ENCODE data around the gene LIN37. TPM values are rescaled to one million over a fixed set of nuclear protein-coding genes. Genes with fewer than 3 reads are reported as not detected.

The LIN37 gene
- total and polyA plus RNA-seq, 9 of the 15 experiments (the other 6 are each of a cell fraction or from before 2014, with no cell fraction given): 1.2 to 12.5 (median 8.6) TPM

DNA sequence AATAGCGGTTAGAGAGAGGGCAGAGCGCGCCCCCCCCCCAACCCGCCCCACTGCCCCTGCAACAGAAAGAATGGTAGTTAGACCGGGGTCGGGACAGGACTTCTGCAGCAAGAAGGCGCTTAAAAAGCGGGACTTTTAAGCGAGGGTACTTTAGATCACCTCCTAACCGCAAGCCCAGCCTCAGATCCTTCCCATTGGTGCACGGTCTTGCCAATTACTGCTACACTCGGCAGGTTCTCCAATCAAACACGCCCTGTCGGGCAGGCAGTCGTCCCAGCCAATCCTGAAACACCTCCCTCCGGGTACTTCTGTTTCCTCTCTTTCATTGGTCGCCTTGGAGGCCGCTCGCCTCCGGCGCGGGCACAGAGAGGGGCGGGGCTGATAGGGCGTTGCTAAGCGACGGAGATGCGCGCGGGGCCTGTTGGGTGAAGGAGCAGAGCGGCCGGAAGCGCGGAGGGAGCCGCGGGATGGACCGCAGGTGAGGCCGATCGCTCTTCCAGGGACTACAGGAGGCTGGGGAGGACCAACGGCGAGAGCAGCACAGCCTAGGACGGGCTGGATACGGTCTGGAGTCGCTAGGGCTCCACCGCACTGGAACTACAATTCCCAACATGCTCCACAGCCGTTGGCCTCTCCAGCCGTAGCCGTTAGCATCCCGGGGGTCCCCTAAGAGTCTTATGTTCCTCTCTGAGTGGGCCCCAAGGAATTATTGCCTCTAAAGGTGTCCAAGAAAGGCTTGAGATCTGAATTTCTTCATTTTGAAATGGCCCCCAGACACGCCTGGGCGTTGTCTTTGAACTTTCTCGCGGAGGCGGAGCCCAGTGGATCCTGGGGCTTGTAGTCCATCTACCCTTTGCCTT lies 9.6 kb downstream of the LIN37 start, which contains the start of gene PROSER3 (continued):
- TF ChIP-seq MAZ (CRISPR knock-in tag; conservative IDR thresholded peaks at IDR 0.05 in 1 of 2, IDR thresholded peaks at IDR 0.05 in 1 of 2): peak; percentile 62 to 77
- TF ChIP-seq, protein P1, sequence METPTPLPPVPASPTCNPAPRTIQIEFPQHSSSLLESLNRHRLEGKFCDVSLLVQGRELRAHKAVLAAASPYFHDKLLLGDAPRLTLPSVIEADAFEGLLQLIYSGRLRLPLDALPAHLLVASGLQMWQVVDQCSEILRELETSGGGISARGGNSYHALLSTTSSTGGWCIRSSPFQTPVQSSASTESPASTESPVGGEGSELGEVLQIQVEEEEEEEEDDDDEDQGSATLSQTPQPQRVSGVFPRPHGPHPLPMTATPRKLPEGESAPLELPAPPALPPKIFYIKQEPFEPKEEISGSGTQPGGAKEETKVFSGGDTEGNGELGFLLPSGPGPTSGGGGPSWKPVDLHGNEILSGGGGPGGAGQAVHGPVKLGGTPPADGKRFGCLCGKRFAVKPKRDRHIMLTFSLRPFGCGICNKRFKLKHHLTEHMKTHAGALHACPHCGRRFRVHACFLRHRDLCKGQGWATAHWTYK (CRISPR knock-in tag; IDR thresholded peaks at IDR 0.05): 0 out of 2 replicates have a peak, but pooled peaks have one; percentile 31
- peak; percentile 16; the same call in 1 of the 2 replicates for TF ChIP-seq NFRKB (IDR thresholded peaks at IDR 0.05; ENCODE audit: low read depth)
- TF ChIP-seq ELF1 (tag; IDR thresholded peaks at IDR 0.05): peak; percentile 84; the same call in 1 of the 2 replicates
- peak; percentile 33; the same call in 1 of the 2 replicates for TF ChIP-seq ZNF12 (CRISPR knock-in tag; IDR thresholded peaks at IDR 0.05)
- TF ChIP-seq SMAD1 (IDR thresholded peaks at IDR 0.05; ENCODE audit: low read depth, low read length, partially characterized antibody): peak; percentile 60
- TF ChIP-seq ZNF707 (CRISPR knock-in tag; conservative IDR thresholded peaks at IDR 0.05): no peak
- TF ChIP-seq ZNF717 (CRISPR knock-in tag; IDR thresholded peaks at IDR 0.05): no peak
- TF ChIP-seq RB1 (IDR thresholded peaks at IDR 0.05; ENCODE audit: low read depth): peak; percentile 57
- peak; percentile 35; the same call in 1 of the 2 replicates for TF ChIP-seq SIN3B (IDR thresholded peaks at IDR 0.05; ENCODE audit: low read depth)
- no peak for TF ChIP-seq ID3 (CRISPR knock-in tag; IDR thresholded peaks at IDR 0.05)
- TF ChIP-seq ID3 (tag; IDR thresholded peaks at IDR 0.05): peak; percentile 44; the same call in 1 of the 2 replicates
- no peak for TF ChIP-seq CBX1 (IDR thresholded peaks at IDR 0.05; ENCODE audit: low read depth)
- no peak for TF ChIP-seq SLC30A9 (CRISPR knock-in tag; IDR thresholded peaks at IDR 0.05)
- peak; percentile 92 for TF ChIP-seq ARID4B (CRISPR knock-in tag; IDR thresholded peaks at IDR 0.05)

Data from K562 (cell line).